K562 treated with DMSO at 1 percent for 12 hours (cell line): ENCODE data around the gene KCTD8. TPM values are rescaled to one million over a fixed set of nuclear protein-coding genes. Genes with fewer than 3 reads are reported as not detected.

Experiments
- total RNA-seq: library from RNA; unstranded; fragments of 300-600 nt; gene quantifications from 2 replicates; pipeline ENCODE4 v1.2.3, GENCODE V29; 2022; ENCODE audit not compliant: insufficient read depth

KCTD8 gene
- total RNA-seq: not detected in 2 replicates

GRCh38 chr4:44448521-44449461 lies at the start of gene KCTD8:
KCTD8 (minus strand) TSS chr4:44448809.

Other genes starting within 250 kb of the KCTD8 start
- not detected in 2 replicates for gene YIPF7, start 202.8 kb upstream of the KCTD8 start, total RNA-seq
- gene GUF1, start 229.6 kb upstream of the KCTD8 start, total RNA-seq: 2.6 and 13.2 TPM in 2 replicates